ENCODE results near the gene KRTAP24-1.

Gene KRTAP24-1

DNA sequence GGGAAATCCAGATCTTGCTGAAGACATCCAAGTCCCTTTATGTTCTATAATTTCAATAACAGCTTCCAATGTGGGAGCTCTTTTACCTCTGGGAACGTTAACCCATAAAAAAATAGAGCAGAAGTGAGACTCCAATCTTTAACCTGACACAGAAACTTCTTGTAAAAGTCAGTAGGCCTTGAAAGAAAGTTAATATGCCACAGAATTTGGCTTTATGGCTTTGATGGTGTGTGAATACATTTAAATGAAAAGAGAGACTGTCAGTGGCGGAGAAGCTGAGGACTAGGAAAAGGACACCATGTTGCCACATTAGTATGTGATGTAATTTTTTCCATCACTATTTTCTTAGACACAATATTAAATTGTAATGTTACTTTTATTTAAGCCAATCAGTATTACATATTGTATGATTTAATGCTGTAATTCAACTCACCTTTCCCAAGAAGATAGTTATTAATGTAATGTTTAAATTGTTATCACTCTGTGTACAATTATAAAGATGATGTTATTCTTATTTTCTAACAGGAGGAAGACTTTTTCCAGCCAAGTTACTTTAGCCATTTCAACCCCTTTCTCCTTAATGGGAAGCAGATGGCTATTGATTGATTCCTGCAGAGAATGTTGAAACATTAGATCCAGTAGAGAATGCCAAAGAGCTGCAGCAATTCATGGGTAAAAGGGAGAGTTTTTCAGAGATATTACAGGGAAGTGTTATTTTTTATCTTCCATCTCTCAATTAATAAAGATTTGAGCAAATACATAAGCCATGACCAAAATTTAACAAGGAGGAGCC is 49.3 kb downstream of the KRTAP24-1 start:
- Histone ChIP-seq H3K4me2 (ENCODE audit: low read length) (no peak overlapping the region), H3K79me2 (ENCODE audit: insufficient read depth, low read length) (no peaks in the 10 kb centered on the region), H4K20me1 (ENCODE audit: insufficient read depth, low read length) (no peaks in the 10 kb centered on the region), H2AFZ (ENCODE audit: low read length) (no peak overlapping the region), H3K36me3 (ENCODE audit: insufficient read depth, low read length) (no peaks in the 10 kb centered on the region), H3K9ac (ENCODE audit: low read length) (no peak overlapping the region), H3K4me1 (ENCODE audit: insufficient read depth, low read length, severe bottlenecking) (no peaks in the 10 kb centered on the region), H3F3A (ENCODE audit: insufficient read depth, low read length) (no peaks in the 10 kb centered on the region), H3K27ac (ENCODE audit: low read depth, low read length, poor library complexity, severe bottlenecking) (no peak overlapping the region), H3K4me3 (ENCODE audit: low read depth, low read length, poor library complexity, severe bottlenecking) (no peak overlapping the region), H3K27me3 (ENCODE audit: insufficient read depth, low read length) (no peaks in the 10 kb centered on the region), H3K9me2 (ENCODE audit: low read depth, low read length) (no peaks in the 10 kb centered on the region), H3K9me3 (ENCODE audit: low read length) (no peaks in the 10 kb centered on the region)
- TF ChIP-seq CTCF (IDR thresholded peaks at IDR 0.05; ENCODE audit: low read length): no peak

- H2AFZ ChIP-seq (ENCODE audit: low read length): no peak overlapping the region
- no peak for TF ChIP-seq EZH2 (IDR thresholded peaks at IDR 0.05; ENCODE audit: borderline replicate concordance, low read length)
- TF ChIP-seq CTCF (IDR thresholded peaks at IDR 0.05; ENCODE audit: low read length): no peak
- no peaks in the 10 kb centered on the region for H3K79me2 ChIP-seq (ENCODE audit: insufficient read depth, low read length)
- no peaks in the 10 kb centered on the region for H3K36me3 ChIP-seq (ENCODE audit: insufficient read depth, low read length)
- no peaks in the 10 kb centered on the region for H3K27me3 ChIP-seq (ENCODE audit: insufficient read depth, low read length)
- no peaks in the 10 kb centered on the region for H3K9me2 ChIP-seq (ENCODE audit: low read depth, low read length)
- no peaks in the 10 kb centered on the region for H3K9me3 ChIP-seq (ENCODE audit: low read length)
- no peaks in the 10 kb centered on the region for H3K4me1 ChIP-seq (ENCODE audit: insufficient read depth, low read length, severe bottlenecking)
- H3K27ac ChIP-seq (ENCODE audit: low read depth, low read length, poor library complexity, severe bottlenecking): no peak overlapping the region
- H3K4me3 ChIP-seq (ENCODE audit: low read depth, low read length, poor library complexity, severe bottlenecking): no peak overlapping the region
- H3K4me2 ChIP-seq (ENCODE audit: low read length): no peak overlapping the region
- no peak overlapping the region for H3K9ac ChIP-seq (ENCODE audit: low read length)
- no peaks in the 10 kb centered on the region for H4K20me1 ChIP-seq (ENCODE audit: insufficient read depth, low read length)
- no peaks in the 10 kb centered on the region for H3F3A ChIP-seq (ENCODE audit: insufficient read depth, low read length)
These were observed 50.7 kb downstream of the KRTAP24-1 start for GRCh38 chr21:30232011-30232410.

All from OCI-LY1 (cell line).